Measurements from ENCODE around the gene PARD3. TPM values are rescaled to one million over a fixed set of nuclear protein-coding genes. Genes with fewer than 3 reads are reported as not detected.

Gene PARD3
- total RNA-seq, 6 donors from 2014 or later, result 30.6 to 108 (median 50.6) TPM

DNA sequence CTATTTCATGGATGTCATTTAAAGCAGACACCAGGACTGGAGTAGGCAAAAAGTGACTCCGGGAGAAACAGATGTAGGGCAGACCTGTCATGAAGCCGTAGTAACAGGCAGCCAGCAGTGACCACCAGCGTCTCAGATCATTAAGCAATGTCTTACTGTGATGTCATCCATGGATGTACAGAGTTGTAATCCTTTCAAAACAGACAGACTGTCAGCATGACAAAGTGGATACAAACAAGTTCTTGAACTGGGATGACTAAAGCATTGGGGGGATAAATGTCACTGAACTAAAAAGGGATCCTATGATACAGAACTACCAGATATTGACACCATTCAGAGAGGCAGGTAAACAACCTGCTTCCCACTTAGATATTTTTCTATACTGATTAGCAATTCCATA, 675.5 kb downstream of the PARD3 start:
- Histone ChIP-seq H3K4me1 (no peaks in the 10 kb centered on the region), H3K9me3 (no peaks in the 10 kb centered on the region), H3K27ac (no peak overlapping the region), H3K36me3 (no peaks in the 10 kb centered on the region), H3K27me3 (no peaks in the 10 kb centered on the region), H3K4me3 (no peak overlapping the region)
- TF ChIP-seq EP300 (IDR thresholded peaks at IDR 0.05), result no peak
- TF ChIP-seq CTCF (IDR thresholded peaks at IDR 0.05), result no peak
- no peak for TF ChIP-seq POLR2AphosphoS5 (IDR thresholded peaks at IDR 0.05)
- no peak for TF ChIP-seq POLR2A (IDR thresholded peaks at IDR 0.05)
- no peak for DNase-seq
- no peak for ATAC-seq (ENCODE audit: low FRiP score in 2 of 2)
- 83 to 88% methylated on average over 3 of the region's 3 CpGs for WGBS, 2 donors

GRCh38 chr10:34137955-34138354, 677.1 kb downstream of the PARD3 start:
- Histone ChIP-seq H3K27ac (no peak overlapping the region), H3K27me3 (no peaks in the 10 kb centered on the region), H3K4me3 (no peak overlapping the region), H3K9me3 (no peaks in the 10 kb centered on the region), H3K4me1 (no peaks in the 10 kb centered on the region), H3K36me3 (no peaks in the 10 kb centered on the region)
- 90 to 96% methylated on average over 2 of the region's 2 CpGs for WGBS, 2 donors
- no peak for DNase-seq
- TF ChIP-seq EP300 (IDR thresholded peaks at IDR 0.05), result no peak
- TF ChIP-seq POLR2A (IDR thresholded peaks at IDR 0.05), result no peak
- no peak for TF ChIP-seq POLR2AphosphoS5 (IDR thresholded peaks at IDR 0.05)
- TF ChIP-seq CTCF (IDR thresholded peaks at IDR 0.05), result no peak
- no peak for ATAC-seq (ENCODE audit: low FRiP score in 2 of 2)

DNA sequence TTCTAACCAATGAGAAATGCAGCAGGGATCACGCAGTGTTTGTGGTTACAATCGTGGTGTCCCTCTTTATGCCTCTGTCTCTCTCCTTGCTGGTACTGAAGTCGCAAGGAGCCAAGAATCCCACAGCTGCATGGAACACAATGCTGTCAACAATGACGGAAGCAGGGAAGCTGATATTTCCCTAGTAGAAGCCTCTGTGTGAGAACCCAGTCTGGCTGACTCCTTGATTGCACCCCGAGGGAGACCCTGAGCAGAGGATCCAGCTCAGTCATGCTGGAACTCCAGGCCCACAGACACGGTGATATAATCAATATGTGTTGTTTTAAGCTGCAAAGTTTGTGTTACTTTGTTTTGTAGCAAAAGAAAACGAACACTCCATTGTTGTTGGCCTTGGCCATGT, 677.9 kb downstream of the PARD3 start:
- WGBS, 2 donors, result 86 to 90% methylated on average over 7 of the region's 7 CpGs
- no peak overlapping the region for H3K27ac ChIP-seq

GRCh38 chr10:34135515-34135914, 679.6 kb downstream of the PARD3 start:
- Histone ChIP-seq H3K27me3 (no peaks in the 10 kb centered on the region), H3K27ac (no peak overlapping the region), H3K4me1 (no peaks in the 10 kb centered on the region), H3K36me3 (peaks cover 0 to 6% (median 0%) of the 10 kb centered on the region in 4 donors), H3K9me3 (no peaks in the 10 kb centered on the region), H3K4me3 (no peak overlapping the region)
- 78 to 91% methylated on average over 5 of the region's 5 CpGs for WGBS, 2 donors
- DNase-seq (no peak), ATAC-seq (ENCODE audit: low FRiP score in 2 of 2) (no peak)
- TF ChIP-seq POLR2A (IDR thresholded peaks at IDR 0.05) (no peak), EP300 (IDR thresholded peaks at IDR 0.05) (no peak), POLR2AphosphoS5 (IDR thresholded peaks at IDR 0.05) (no peak), CTCF (IDR thresholded peaks at IDR 0.05) (no peak)

More for the DNA sequence above, 677.9 kb downstream of the PARD3 start:
- Histone ChIP-seq H3K36me3 (no peaks in the 10 kb centered on the region), H3K27me3 (no peaks in the 10 kb centered on the region), H3K4me3 (no peak overlapping the region), H3K9me3 (no peaks in the 10 kb centered on the region), H3K4me1 (no peaks in the 10 kb centered on the region)
- no peak for TF ChIP-seq CTCF (IDR thresholded peaks at IDR 0.05)
- TF ChIP-seq POLR2A (IDR thresholded peaks at IDR 0.05), result no peak
- TF ChIP-seq POLR2AphosphoS5 (IDR thresholded peaks at IDR 0.05), result no peak
- TF ChIP-seq EP300 (IDR thresholded peaks at IDR 0.05), result no peak
- DNase-seq (no peak), ATAC-seq (ENCODE audit: low FRiP score in 2 of 2) (no peak)

DNA sequence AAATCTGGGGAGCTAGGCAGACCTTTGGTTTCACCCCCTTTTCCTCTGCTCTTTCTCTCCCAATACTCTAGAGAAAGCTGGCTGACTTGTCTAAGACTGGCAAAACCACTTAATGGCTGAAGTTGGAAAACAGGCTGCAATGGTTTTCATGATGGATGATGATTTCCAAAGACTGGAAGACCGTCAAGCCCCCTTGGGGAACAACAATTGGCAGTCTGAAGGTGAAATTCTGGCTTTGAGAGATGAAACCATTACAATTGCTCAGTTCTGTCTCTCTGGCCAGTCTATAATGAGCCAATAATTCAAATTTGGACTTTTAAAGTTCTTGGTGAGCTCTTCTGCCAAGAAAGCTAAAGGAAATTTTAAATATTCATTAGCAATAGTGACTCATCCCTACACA, 680.5 kb downstream of the PARD3 start:
- Histone ChIP-seq H3K36me3 (peaks cover 0 to 9% (median 0%) of the 10 kb centered on the region in 4 donors), H3K27ac (no peak overlapping the region), H3K9me3 (no peaks in the 10 kb centered on the region), H3K4me3 (no peak overlapping the region), H3K27me3 (no peaks in the 10 kb centered on the region), H3K4me1 (no peaks in the 10 kb centered on the region)
- DNase-seq (no peak), ATAC-seq (ENCODE audit: low FRiP score in 2 of 2) (peak in 1 of 2 donors; percentile 43)
- 79 to 83% methylated on average over 1 of the region's 1 CpG for WGBS, 2 donors
- no peak for TF ChIP-seq EP300 (IDR thresholded peaks at IDR 0.05)
- TF ChIP-seq POLR2AphosphoS5 (IDR thresholded peaks at IDR 0.05), result no peak
- no peak for TF ChIP-seq POLR2A (IDR thresholded peaks at IDR 0.05)
- no peak for TF ChIP-seq CTCF (IDR thresholded peaks at IDR 0.05)
